Endothelial cell of umbilical vein (primary cell): Measurements from ENCODE around the gene B3GALNT2.

ENCODE experiments used
- EZH2 ChIP-seq: IDR thresholded peaks from 2 replicates; pipeline ENCODE4 v1.6.1; 2012; ENCODE audit warnings: borderline replicate concordance, low read depth, mild to moderate bottlenecking, moderate library complexity, low read length, inconsistent platforms; ENCODE audit not compliant: severe bottlenecking
- MYC ChIP-seq: IDR thresholded peaks from one replicate; pipeline ENCODE4 v1.6.1; 2011; ENCODE audit warnings: mild to moderate bottlenecking, low read depth, low read length
- POLR2A ChIP-seq: IDR thresholded peaks from 2 replicates; pipeline ENCODE4 v1.6.1; 2012; ENCODE audit warnings: low read depth, mild to moderate bottlenecking, control low read depth, low read length
- POLR2AphosphoS5 ChIP-seq: IDR thresholded peaks from 2 replicates; pipeline ENCODE4 v1.6.1; 2012; ENCODE audit warnings: low read depth, mild to moderate bottlenecking, control low read depth, low read length, moderate library complexity; ENCODE audit not compliant: insufficient read depth
- TF ChIP-seq, protein P1 (sequence below), 2 donors: IDR thresholded peaks; 1 replicate in 1 of 2; 2 replicates in 1 of 2; pipeline ENCODE4 v1.5.1; 2011; ENCODE audit warnings: low read length in 2 of 2, mild to moderate bottlenecking in 2 of 2, moderate library complexity in 2 of 2, control low read depth in 1 of 2, inconsistent platforms in 1 of 2, low read depth in 1 of 2; ENCODE audit not compliant: insufficient read depth in 1 of 2; ENCODE audit errors: extremely low read depth in 1 of 2
- TF ChIP-seq, protein P2 (sequence below): IDR thresholded peaks from 2 replicates; pipeline ENCODE4 v1.6.1; 2011; ENCODE audit not compliant: insufficient read depth, insufficient read length

DNA sequence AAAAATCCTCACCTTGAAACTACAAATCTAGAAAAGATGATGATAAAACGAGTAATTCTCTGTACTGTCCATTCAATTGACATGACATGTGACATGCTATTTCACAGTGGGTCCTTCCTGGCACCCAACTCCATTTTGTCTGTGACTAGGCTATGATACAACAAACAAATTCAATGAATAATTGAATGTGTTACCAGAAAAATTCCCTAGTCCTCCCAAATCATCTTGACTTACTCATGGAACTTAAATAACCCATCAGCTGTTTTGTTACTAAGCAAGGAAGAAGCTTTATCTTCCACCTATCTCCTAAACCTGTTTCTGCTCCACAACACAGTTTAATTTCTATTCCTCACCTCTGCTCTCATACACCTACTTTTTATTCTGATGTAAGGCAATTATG, 30.4 kb downstream of the B3GALNT2 start:
- no peak for TF ChIP-seq EZH2
- TF ChIP-seq MYC: no peak
- TF ChIP-seq, protein P1, sequence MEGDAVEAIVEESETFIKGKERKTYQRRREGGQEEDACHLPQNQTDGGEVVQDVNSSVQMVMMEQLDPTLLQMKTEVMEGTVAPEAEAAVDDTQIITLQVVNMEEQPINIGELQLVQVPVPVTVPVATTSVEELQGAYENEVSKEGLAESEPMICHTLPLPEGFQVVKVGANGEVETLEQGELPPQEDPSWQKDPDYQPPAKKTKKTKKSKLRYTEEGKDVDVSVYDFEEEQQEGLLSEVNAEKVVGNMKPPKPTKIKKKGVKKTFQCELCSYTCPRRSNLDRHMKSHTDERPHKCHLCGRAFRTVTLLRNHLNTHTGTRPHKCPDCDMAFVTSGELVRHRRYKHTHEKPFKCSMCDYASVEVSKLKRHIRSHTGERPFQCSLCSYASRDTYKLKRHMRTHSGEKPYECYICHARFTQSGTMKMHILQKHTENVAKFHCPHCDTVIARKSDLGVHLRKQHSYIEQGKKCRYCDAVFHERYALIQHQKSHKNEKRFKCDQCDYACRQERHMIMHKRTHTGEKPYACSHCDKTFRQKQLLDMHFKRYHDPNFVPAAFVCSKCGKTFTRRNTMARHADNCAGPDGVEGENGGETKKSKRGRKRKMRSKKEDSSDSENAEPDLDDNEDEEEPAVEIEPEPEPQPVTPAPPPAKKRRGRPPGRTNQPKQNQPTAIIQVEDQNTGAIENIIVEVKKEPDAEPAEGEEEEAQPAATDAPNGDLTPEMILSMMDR (IDR thresholded peaks at IDR 0.05; ENCODE audit: extremely low read depth in 1 of 2, insufficient read depth in 1 of 2, low read depth in 1 of 2, low read length in 2 of 2): no peak
- no peak for TF ChIP-seq POLR2AphosphoS5
- TF ChIP-seq POLR2A: no peak
- TF ChIP-seq, protein P2, sequence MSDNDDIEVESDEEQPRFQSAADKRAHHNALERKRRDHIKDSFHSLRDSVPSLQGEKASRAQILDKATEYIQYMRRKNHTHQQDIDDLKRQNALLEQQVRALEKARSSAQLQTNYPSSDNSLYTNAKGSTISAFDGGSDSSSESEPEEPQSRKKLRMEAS: no peak
